Regular cardiac myocyte (primary cell): ENCODE data around the gene RTCB. TPM values are rescaled to one million over a fixed set of nuclear protein-coding genes. Genes with fewer than 3 reads are reported as not detected.

Source experiments
- total RNA-seq: library from RNA; depleted of rRNA; stranded (reverse); fragments of >200 nt; gene quantifications from 2 replicates; pipeline ENCODE4 v1.2.3, GENCODE V29; 2014

Gene RTCB
- total RNA-seq, result 99.5 and 162 TPM in 2 replicates

DNA sequence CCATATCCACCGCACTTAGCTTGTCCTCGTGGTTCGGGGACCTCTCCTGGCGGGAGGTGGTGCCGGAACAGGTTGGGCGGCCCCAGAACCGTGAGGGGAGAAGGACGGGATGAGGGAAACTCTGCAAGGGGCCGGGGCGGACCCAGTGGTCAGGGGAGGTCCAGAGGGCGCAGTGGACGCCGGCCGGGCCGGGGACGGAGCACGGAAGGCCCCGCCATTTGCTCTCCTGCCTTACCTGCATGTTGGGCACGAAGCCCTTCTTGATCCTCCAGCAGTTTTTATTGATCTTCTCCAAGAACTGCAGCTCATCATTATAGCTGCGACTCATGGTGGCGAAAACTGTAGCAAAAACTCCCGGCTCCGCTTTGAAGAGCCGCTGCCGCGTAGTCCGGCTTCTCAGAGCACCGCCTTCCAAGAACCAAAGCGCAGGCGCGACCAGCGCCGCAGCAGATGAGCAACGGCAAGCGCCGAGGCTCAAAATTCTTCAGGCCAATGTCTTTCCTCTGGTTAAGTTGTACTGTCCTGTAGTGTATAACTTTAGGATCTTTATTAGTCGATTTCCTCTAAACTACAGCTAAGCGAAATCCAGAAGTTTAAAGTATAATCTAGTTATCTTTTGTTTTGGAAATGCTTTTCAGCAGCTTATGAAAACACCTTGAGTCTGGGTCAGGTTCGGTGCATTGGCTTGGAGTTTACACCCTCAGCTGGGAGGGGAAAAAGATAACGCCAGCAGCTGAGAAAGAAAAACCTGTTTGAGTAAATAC lies at the start of gene RTCB:
RTCB (minus strand) TSS at position 419 of the 764 bp plus-strand sequence; CDS start at position 328, 91 bp downstream.

DNA sequence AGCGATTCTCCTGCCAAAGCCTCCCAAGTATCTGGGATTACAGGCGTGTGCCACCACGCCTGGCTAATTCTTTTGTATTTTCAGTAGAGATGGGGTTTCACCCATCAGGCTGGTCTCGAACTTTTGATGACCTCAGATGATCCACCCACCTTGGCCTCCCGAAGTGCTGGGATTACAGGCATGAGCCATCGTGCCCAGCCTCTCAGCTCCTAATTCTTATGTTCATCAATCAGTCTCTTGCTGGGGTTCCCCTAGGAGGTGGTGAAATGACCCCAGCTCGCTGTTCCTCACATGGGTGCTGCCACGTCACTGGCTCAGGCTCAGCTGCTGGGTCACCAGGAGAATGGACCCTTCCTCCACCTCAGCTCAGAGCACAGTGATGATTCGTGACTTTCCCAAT lies 54.5 kb downstream of the RTCB start, which contains the start of gene RFPL3:
RFPL3 (plus strand) TSS at position 301 of the 400 bp plus-strand sequence. CDS start 205 bp downstream, outside the sequence.

Other genes starting within 250 kb of the RTCB start
- gene RFPL2, start 207.2 kb downstream of the RTCB start, total RNA-seq, result not detected in 2 replicates
- not detected in 2 replicates for gene SLC5A4, start 156.9 kb downstream of the RTCB start, total RNA-seq
- gene RFPL3, start 54.4 kb downstream of the RTCB start, total RNA-seq, result not detected in 2 replicates
- gene BPIFC, start 52.2 kb upstream of the RTCB start, total RNA-seq, result not detected in 2 replicates
- gene FBXO7, start 62.6 kb upstream of the RTCB start, total RNA-seq, result 40.3 and 49.3 TPM in 2 replicates